K562 (cell line): ENCODE results near the gene ZNF296. TPM values are rescaled to one million over a fixed set of nuclear protein-coding genes. Genes with fewer than 3 reads are reported as not detected.

ENCODE experiments used
- FOXK2 ChIP-seq, 2 experiments: fragments of 450-650 bp; IDR thresholded peaks in 1 of 2; conservative IDR thresholded peaks in 1 of 2; 2 replicates each; pipeline ENCODE4 v1.6.1; 2016; ENCODE audit warnings: low read depth in 2 of 2, mild to moderate bottlenecking in 1 of 2
- JUN ChIP-seq, 2 experiments: sonication (generic) in 1 of 2; formaldehyde crosslinking in 1 of 2; IDR thresholded peaks; 2 replicates each; pipeline versions ENCODE4 v1.6.1 to v1.8.0; 2012 to 2022; ENCODE audit warnings: borderline replicate concordance in 2 of 2, mild to moderate bottlenecking in 2 of 2, improper control_type of control experiment in 1 of 2, low read depth in 1 of 2, low read length in 1 of 2, missing genetic modification reagents in 1 of 2
- JUND ChIP-seq, 2 experiments: IDR thresholded peaks; 2 replicates in 1 of 2; 3 replicates in 1 of 2; pipeline ENCODE4 v1.6.1; 2011; ENCODE audit warnings: borderline replicate concordance in 2 of 2, low read depth in 2 of 2, low read length in 2 of 2, improper control_type of control experiment in 1 of 2, missing biosample characterization in 1 of 2, missing genetic modification characterization in 1 of 2, missing genetic modification reagents in 1 of 2
- KAT7 ChIP-seq: sonication (generic); formaldehyde crosslinking; IDR thresholded peaks from 2 replicates; pipeline ENCODE4 v1.8.0; 2022; ENCODE audit warnings: missing genetic modification reagents, mild to moderate bottlenecking, borderline replicate concordance
- KLF13 ChIP-seq: fragments of 450-650 bp; IDR thresholded peaks from 2 replicates; pipeline ENCODE4 v1.6.1; 2016; ENCODE audit warnings: missing genetic modification characterization, low read depth, mild to moderate bottlenecking, missing compliant biosample characterization, moderate library complexity, borderline replicate concordance
- LEF1 ChIP-seq: fragments of 450-650 bp; IDR thresholded peaks from 2 replicates; pipeline ENCODE4 v1.6.1; 2016; ENCODE audit warnings: mild to moderate bottlenecking
- NKRF ChIP-seq: fragments of 450-650 bp; IDR thresholded peaks from 2 replicates; pipeline ENCODE4 v1.6.1; 2016; ENCODE audit warnings: borderline replicate concordance
- NR3C1 ChIP-seq: sonication (generic); formaldehyde crosslinking; IDR thresholded peaks from 2 replicates; pipeline ENCODE4 v1.8.1; 2022; ENCODE audit warnings: missing genetic modification reagents
- PRMT5 ChIP-seq: sonication (generic); formaldehyde crosslinking; IDR thresholded peaks from 2 replicates; pipeline ENCODE4 v1.5.0; 2020; ENCODE audit warnings: missing genetic modification reagents
- PTBP1 ChIP-seq: fragments of 200-400 bp; formaldehyde crosslinking; IDR thresholded peaks from 2 replicates; pipeline ENCODE4 v1.6.1; 2017; ENCODE audit warnings: low read depth, low read length
- RFX7 ChIP-seq: fragments of 250-450 bp; sonication (Bioruptor Pico); IDR thresholded peaks from 2 replicates; pipeline ENCODE4 v1.5.1; 2021; ENCODE audit warnings: mild to moderate bottlenecking
- SREBF1 ChIP-seq: fragments of 150-350 bp; IDR thresholded peaks from 2 replicates; pipeline ENCODE4 v1.6.1; 2014; ENCODE audit warnings: antibody characterized with exemption, low read depth, low read length, borderline replicate concordance
- TFAM ChIP-seq: fragments of 250-450 bp; sonication (Bioruptor Pico); conservative IDR thresholded peaks from 2 replicates; pipeline ENCODE4 v1.5.0; 2021; ENCODE audit warnings: mild to moderate bottlenecking, moderate library complexity
- TRIM24 ChIP-seq, 2 experiments: fragments of 450-650 bp; IDR thresholded peaks; 2 replicates each; pipeline ENCODE4 v1.6.1; 2016
- TSC22D4 ChIP-seq: fragments of 450-650 bp; IDR thresholded peaks from 2 replicates; pipeline ENCODE4 v1.6.1; 2016; ENCODE audit warnings: missing genetic modification characterization, missing biosample characterization, control low read depth
- ZNF740 ChIP-seq, 3 experiments: fragments of 200-800 bp in 1 of 3; sonication (Bioruptor generic) in 1 of 3; sonication (generic) in 1 of 3; formaldehyde crosslinking in 1 of 3; IDR thresholded peaks; 2 replicates each; pipeline versions ENCODE4 v1.6.1 to v1.8.0; 2016 to 2022; ENCODE audit warnings: mild to moderate bottlenecking in 2 of 3, missing compliant biosample characterization in 2 of 3, missing genetic modification characterization in 2 of 3, missing genetic modification reagents in 1 of 3
- polyA plus RNA-seq, 8 experiments: library from polyadenylated mRNA; depleted of rRNA in 4 of 8; stranded (reverse) in 5 of 8; unstranded in 3 of 8; fragments of >200 nt; fragmentation: Nextera tagmentation in 2 of 8; fragmentation: Illumina TruSeq in 1 of 8; extraction: Ambion mirVana in 2 of 8; extraction: Trizol in 1 of 8; gene quantifications; 2 replicates each; pipeline versions ENCODE4 v1.2.1 to v1.2.3, GENCODE V29; 2011 to 2014; ENCODE audit warnings: inconsistent platforms in 1 of 8, missing spikeins in 1 of 8
- total RNA-seq, 7 experiments: library from RNA; depleted of rRNA in 6 of 7; stranded (reverse); fragments of >200 nt in 6 of 7; fragmentation: Illumina TruSeq in 2 of 7; extraction: Trizol in 2 of 7; gene quantifications; 2 replicates each; pipeline versions ENCODE4 v1.2.1 to v1.2.3, GENCODE V29; 2011 to 2021; ENCODE audit warnings: low replicate concordance in 1 of 7
- TF ChIP-seq, protein P1 (sequence below): IDR thresholded peaks from 2 replicates; pipeline ENCODE4 v1.6.1; 2012; ENCODE audit warnings: low read depth, low read length, improper control_type of control experiment, borderline replicate concordance
- TF ChIP-seq, protein P2 (sequence below): sonication (generic); formaldehyde crosslinking; IDR thresholded peaks from 2 replicates; pipeline ENCODE4 v1.8.1; 2023; ENCODE audit warnings: mild to moderate bottlenecking, missing genetic modification reagents

ZNF296 gene
- total and polyA plus RNA-seq, 9 of the 15 experiments (the other 6 are each of a cell fraction or from before 2014, with no cell fraction given) = 0.03 to 8.8 (median 0.47) TPM; not detected in 1

DNA sequence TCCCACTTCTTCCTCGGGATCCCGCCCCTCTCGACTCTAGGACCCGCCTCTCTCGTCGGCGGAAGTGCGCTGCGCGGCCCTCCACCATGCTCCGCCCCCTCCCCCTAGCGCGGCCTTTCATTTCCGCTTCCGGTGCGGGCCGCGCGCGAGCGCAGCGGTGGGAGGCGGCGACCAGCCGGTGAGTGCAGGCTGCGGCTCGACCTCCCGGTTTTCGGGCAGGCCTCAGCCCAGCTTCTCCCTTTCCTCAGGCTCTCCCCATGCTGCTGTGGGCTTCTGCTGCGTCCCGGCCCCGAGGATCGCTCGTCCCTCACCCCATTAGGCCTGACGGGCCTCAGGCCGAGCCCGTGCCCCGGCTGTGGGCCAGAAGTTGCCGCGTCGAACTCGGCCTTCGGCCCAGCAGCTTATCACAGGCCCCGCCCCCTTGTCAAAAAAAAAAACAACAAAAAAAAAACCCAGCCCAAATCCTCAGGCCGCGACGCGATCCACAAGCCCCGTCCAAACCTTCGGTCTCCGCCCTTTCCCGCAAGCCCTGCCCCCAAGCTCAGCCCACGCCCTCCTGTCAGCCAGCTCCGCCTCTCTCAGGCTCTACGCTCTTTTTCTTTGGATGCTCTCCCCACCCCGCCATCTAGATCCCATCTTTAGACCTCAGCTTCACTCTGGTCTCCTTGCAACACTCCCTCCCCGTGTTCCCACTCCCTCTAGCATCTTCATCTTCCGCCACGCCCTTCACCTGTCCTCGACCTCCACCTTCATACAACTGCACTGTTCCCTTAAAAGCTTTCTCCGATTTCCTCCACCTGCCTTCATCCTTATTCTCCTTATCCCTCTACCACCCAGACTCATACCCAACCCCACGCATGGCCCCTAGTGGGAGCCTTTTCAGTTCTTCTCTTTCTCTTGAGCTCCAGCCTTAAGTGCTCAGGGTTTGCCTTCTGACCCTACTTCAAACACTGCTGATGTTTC lies 37.1 kb downstream of the ZNF296 start, which contains the start of gene CLASRP (continued):
- TF ChIP-seq SREBF1 (no peak), FOXK2 (conservative IDR thresholded peaks at IDR 0.05 in 1 of 2, IDR thresholded peaks at IDR 0.05 in 1 of 2; ENCODE audit: low read depth in 2 of 2) (peak in 1 of 2 experiments; percentile 31; a peak in 2 of 4 replicates), TFAM (CRISPR knock-in tag) (no peak), KAT7 (CRISPR knock-in tag) (peak; percentile 85; the same call in 1 of the 2 replicates), PRMT5 (CRISPR knock-in tag) (peak; percentile 71; the same call in 1 of the 2 replicates), TSC22D4 (tag) (no peak), NR3C1 (CRISPR knock-in tag) (0 out of 2 replicates have a peak, but pooled peaks have one; percentile 54), LEF1 (no peak), PTBP1 (no peak), TRIM24 (IDR thresholded peaks at IDR 0.05) (no peak), NKRF (peak; percentile 91), KLF13 (tag) (no peak; the same call in 1 of the 2 replicates), RFX7 (no peak), JUN (IDR thresholded peaks at IDR 0.05; ENCODE audit: borderline replicate concordance, low read depth, low read length) (no peak), JUN (CRISPR knock-in tag; IDR thresholded peaks at IDR 0.05; ENCODE audit: borderline replicate concordance) (no peak), JUND (IDR thresholded peaks at IDR 0.05; ENCODE audit: borderline replicate concordance, low read depth, low read length) (no peak), JUND (tag; IDR thresholded peaks at IDR 0.05; ENCODE audit: borderline replicate concordance, low read depth, low read length) (no peak; the same call in 2 of the 3 replicates), ZNF740 (CRISPR knock-in tag; IDR thresholded peaks at IDR 0.05) (no peak), ZNF740 (tag; IDR thresholded peaks at IDR 0.05) (no peak)
- TF ChIP-seq, protein P1, sequence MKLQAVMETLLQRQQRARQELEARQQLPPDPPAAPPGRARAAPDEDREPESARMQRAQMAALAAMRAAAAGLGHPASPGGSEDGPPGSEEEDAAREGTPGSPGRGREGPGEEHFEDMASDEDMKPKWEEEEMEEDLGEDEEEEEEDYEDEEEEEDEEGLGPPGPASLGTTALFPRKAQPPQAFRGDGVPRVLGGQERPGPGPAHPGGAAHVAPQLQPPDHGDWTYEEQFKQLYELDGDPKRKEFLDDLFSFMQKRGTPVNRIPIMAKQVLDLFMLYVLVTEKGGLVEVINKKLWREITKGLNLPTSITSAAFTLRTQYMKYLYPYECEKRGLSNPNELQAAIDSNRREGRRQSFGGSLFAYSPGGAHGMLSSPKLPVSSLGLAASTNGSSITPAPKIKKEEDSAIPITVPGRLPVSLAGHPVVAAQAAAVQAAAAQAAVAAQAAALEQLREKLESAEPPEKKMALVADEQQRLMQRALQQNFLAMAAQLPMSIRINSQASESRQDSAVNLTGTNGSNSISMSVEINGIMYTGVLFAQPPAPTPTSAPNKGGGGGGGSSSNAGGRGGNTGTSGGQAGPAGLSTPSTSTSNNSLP = no peak
- TF ChIP-seq, protein P2, sequence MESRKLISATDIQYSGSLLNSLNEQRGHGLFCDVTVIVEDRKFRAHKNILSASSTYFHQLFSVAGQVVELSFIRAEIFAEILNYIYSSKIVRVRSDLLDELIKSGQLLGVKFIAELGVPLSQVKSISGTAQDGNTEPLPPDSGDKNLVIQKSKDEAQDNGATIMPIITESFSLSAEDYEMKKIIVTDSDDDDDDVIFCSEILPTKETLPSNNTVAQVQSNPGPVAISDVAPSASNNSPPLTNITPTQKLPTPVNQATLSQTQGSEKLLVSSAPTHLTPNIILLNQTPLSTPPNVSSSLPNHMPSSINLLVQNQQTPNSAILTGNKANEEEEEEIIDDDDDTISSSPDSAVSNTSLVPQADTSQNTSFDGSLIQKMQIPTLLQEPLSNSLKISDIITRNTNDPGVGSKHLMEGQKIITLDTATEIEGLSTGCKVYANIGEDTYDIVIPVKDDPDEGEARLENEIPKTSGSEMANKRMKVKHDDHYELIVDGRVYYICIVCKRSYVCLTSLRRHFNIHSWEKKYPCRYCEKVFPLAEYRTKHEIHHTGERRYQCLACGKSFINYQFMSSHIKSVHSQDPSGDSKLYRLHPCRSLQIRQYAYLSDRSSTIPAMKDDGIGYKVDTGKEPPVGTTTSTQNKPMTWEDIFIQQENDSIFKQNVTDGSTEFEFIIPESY (CRISPR knock-in tag) = 0 out of 2 replicates have a peak, but pooled peaks have one; percentile 11
